ENCODE data around the gene LCE3C.

LCE3C gene

DNA sequence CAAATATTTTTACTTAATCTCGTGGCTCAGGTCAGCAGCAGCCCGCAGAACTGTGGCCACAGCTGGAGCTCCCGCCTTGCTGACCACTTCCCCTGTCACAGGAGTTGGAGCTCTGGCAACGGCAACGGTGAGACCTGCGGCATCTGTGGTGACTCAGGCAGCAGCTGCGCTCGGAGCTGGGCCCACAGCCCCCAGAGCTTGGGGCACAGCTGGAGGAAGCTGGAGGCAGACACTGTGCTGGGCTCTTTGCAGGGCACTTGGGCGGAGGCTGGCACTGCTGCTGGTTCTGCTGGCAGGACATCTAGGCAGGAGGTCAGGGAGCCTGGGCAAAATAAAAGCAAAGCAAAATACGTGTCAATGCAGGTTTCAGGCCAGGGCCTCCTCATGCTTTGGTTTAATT is 22.8 kb downstream of the LCE3C start, which contains the start of gene LCE3A:
LCE3A (minus strand) TSS at position 301 of the 400 bp plus-strand sequence; CDS start at position 301, 0 bp downstream.
- Histone ChIP-seq H4K8ac (ENCODE audit: low read length) (no peak within 1 kb of the TSS), H4K91ac (ENCODE audit: low read length) (no peak within 1 kb of the TSS), H3K14ac (ENCODE audit: low read length in 2 of 2) (no peak within 1 kb of the TSS), H3K79me1 (replicated peaks; ENCODE audit: low read length, poor library complexity, severe bottlenecking) (no peaks in the 10 kb centered on the region), H2BK120ac (ENCODE audit: low read depth, low read length) (no peak within 1 kb of the TSS), H3K27me3 (ENCODE audit: control insufficient read depth in 1 of 2, insufficient read depth in 1 of 2, low read length in 2 of 2) (peaks cover 0 to 10% of the 10 kb centered on the region in 2 experiments), H3K9me3 (ENCODE audit: control insufficient read depth, low read length) (peaks cover 28% of the 10 kb centered on the region), H3K27ac (ENCODE audit: low read length, poor library complexity, severe bottlenecking) (no peak within 1 kb of the TSS), H3K23ac (ENCODE audit: low read length in 2 of 2) (no peak within 1 kb of the TSS), H3K4me1 (ENCODE audit: control insufficient read depth, insufficient read depth, low read depth, low read length) (no peaks in the 10 kb centered on the region), H2AFZ (ENCODE audit: low read depth, low read length) (no peak within 1 kb of the TSS), H3K36me3 (ENCODE audit: control insufficient read depth in 1 of 2, insufficient read depth in 2 of 2, low read depth in 1 of 2, low read length in 2 of 2) (no peaks in the 10 kb centered on the region), H2AK5ac (ENCODE audit: low read length, severe bottlenecking) (no peak within 1 kb of the TSS), H2BK12ac (ENCODE audit: low read length in 2 of 2) (no peak within 1 kb of the TSS), H3K4ac (ENCODE audit: low read depth in 1 of 2, low read length in 2 of 2) (no peak within 1 kb of the TSS), H3K18ac (ENCODE audit: low read depth in 1 of 2, low read length in 2 of 2) (no peak within 1 kb of the TSS), H3K4me2 (ENCODE audit: low read length, poor library complexity, severe bottlenecking) (no peak within 1 kb of the TSS), H3K9ac (ENCODE audit: low read length) (no peak within 1 kb of the TSS), H3K4me3 (ENCODE audit: insufficient read depth in 1 of 2, low read depth in 1 of 2, low read length in 2 of 2) (no peak within 1 kb of the TSS), H2BK5ac (ENCODE audit: low read depth, low read length, poor library complexity, severe bottlenecking) (no peak within 1 kb of the TSS), H2BK15ac (ENCODE audit: low read depth, poor library complexity, severe bottlenecking) (no peak within 1 kb of the TSS)
- DNase-seq = no peak
- WGBS = 77% methylated on average over 10 of the region's 10 CpGs

GRCh38 chr1:152623203-152623844 is 23.3 kb downstream of the LCE3C start:
- no peak overlapping the region for H3K18ac ChIP-seq (ENCODE audit: low read depth in 1 of 2, low read length in 2 of 2)
- peaks cover 23% of the 10 kb centered on the region for H3K9me3 ChIP-seq (ENCODE audit: control insufficient read depth, low read length)
- no peak overlapping the region for H4K8ac ChIP-seq (ENCODE audit: low read length)
- no peak overlapping the region for H2AFZ ChIP-seq (ENCODE audit: low read depth, low read length)
- no peak overlapping the region for H2BK12ac ChIP-seq (ENCODE audit: low read length in 2 of 2)
- H3K4me2 ChIP-seq (ENCODE audit: low read length, poor library complexity, severe bottlenecking) = no peak overlapping the region
- H2BK120ac ChIP-seq (ENCODE audit: low read depth, low read length) = no peak overlapping the region
- H4K91ac ChIP-seq (ENCODE audit: low read length) = no peak overlapping the region
- H3K4me3 ChIP-seq (ENCODE audit: insufficient read depth in 1 of 2, low read depth in 1 of 2, low read length in 2 of 2) = no peak overlapping the region
- H2AK5ac ChIP-seq (ENCODE audit: low read length, severe bottlenecking) = no peak overlapping the region
- H3K4me1 ChIP-seq (ENCODE audit: control insufficient read depth, insufficient read depth, low read depth, low read length) = no peaks in the 10 kb centered on the region
- no peak overlapping the region for H3K27ac ChIP-seq (ENCODE audit: low read length, poor library complexity, severe bottlenecking)
- whole genome bisulfite sequencing = 80% methylated on average over 28 of the region's 29 CpGs
- no peak overlapping the region for H2BK5ac ChIP-seq (ENCODE audit: low read depth, low read length, poor library complexity, severe bottlenecking)
- no peak overlapping the region for H2BK15ac ChIP-seq (ENCODE audit: low read depth, poor library complexity, severe bottlenecking)
- no peak for DNase-seq
- H3K4ac ChIP-seq (ENCODE audit: low read depth in 1 of 2, low read length in 2 of 2) = no peak overlapping the region
- no peak overlapping the region for H3K14ac ChIP-seq (ENCODE audit: low read length in 2 of 2)
- H3K27me3 ChIP-seq (ENCODE audit: control insufficient read depth in 1 of 2, insufficient read depth in 1 of 2, low read length in 2 of 2) = peaks cover 0 to 10% of the 10 kb centered on the region in 2 experiments
- no peak overlapping the region for H3K23ac ChIP-seq (ENCODE audit: low read length in 2 of 2)
- H3K9ac ChIP-seq (ENCODE audit: low read length) = no peak overlapping the region
- H3K36me3 ChIP-seq (ENCODE audit: control insufficient read depth in 1 of 2, insufficient read depth in 2 of 2, low read depth in 1 of 2, low read length in 2 of 2) = no peaks in the 10 kb centered on the region
- no peaks in the 10 kb centered on the region for H3K79me1 ChIP-seq (replicated peaks; ENCODE audit: low read length, poor library complexity, severe bottlenecking)

DNA sequence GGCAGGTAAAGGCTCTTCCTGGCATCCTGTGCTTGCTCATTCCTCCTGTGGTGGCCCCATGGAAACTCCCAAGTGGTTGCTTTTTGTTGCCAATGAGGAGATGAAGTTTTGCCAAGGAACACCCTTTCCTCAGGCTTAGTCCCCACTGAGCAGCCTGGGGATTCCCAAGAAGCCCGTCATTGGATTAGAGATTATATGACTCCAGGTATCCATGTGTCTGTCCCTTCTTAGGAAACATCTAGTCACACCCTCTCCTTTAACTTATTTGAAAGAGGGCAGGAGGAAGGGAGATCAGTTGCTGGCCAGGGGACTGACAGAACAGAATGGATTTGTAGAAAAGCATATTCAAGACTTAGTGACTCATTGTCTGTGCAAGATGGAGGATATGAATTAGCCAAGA is 26.7 kb downstream of the LCE3C start:
- H2AFZ ChIP-seq (ENCODE audit: low read depth, low read length) = no peak overlapping the region
- no peaks in the 10 kb centered on the region for H3K79me1 ChIP-seq (replicated peaks; ENCODE audit: low read length, poor library complexity, severe bottlenecking)
- H3K18ac ChIP-seq (ENCODE audit: low read depth in 1 of 2, low read length in 2 of 2) = no peak overlapping the region
- no peak overlapping the region for H3K4me2 ChIP-seq (ENCODE audit: low read length, poor library complexity, severe bottlenecking)
- WGBS = no CpG with 5 or more reads among the region's 1 CpG
- no peak overlapping the region for H2BK12ac ChIP-seq (ENCODE audit: low read length in 2 of 2)
- no peak overlapping the region for H2BK15ac ChIP-seq (ENCODE audit: low read depth, poor library complexity, severe bottlenecking)
- H4K8ac ChIP-seq (ENCODE audit: low read length) = no peak overlapping the region
- H2BK5ac ChIP-seq (ENCODE audit: low read depth, low read length, poor library complexity, severe bottlenecking) = no peak overlapping the region
- no peak overlapping the region for H3K9ac ChIP-seq (ENCODE audit: low read length)
- H3K27ac ChIP-seq (ENCODE audit: low read length, poor library complexity, severe bottlenecking) = no peak overlapping the region
- H3K36me3 ChIP-seq (ENCODE audit: control insufficient read depth in 1 of 2, insufficient read depth in 2 of 2, low read depth in 1 of 2, low read length in 2 of 2) = no peaks in the 10 kb centered on the region
- H3K4me3 ChIP-seq (ENCODE audit: insufficient read depth in 1 of 2, low read depth in 1 of 2, low read length in 2 of 2) = no peak overlapping the region
- H3K4ac ChIP-seq (ENCODE audit: low read depth in 1 of 2, low read length in 2 of 2) = no peak overlapping the region
- H2AK5ac ChIP-seq (ENCODE audit: low read length, severe bottlenecking) = no peak overlapping the region
- no peak overlapping the region for H2BK120ac ChIP-seq (ENCODE audit: low read depth, low read length)
- no peak overlapping the region for H3K23ac ChIP-seq (ENCODE audit: low read length in 2 of 2)
- no peaks in the 10 kb centered on the region for H3K9me3 ChIP-seq (ENCODE audit: control insufficient read depth, low read length)
- H4K91ac ChIP-seq (ENCODE audit: low read length) = no peak overlapping the region
- no peak for DNase-seq
- H3K4me1 ChIP-seq (ENCODE audit: control insufficient read depth, insufficient read depth, low read depth, low read length) = no peaks in the 10 kb centered on the region
- peaks cover 0 to 10% of the 10 kb centered on the region in 2 experiments for H3K27me3 ChIP-seq (ENCODE audit: control insufficient read depth in 1 of 2, insufficient read depth in 1 of 2, low read length in 2 of 2)
- H3K14ac ChIP-seq (ENCODE audit: low read length in 2 of 2) = no peak overlapping the region

GRCh38 chr1:152630596-152630995 is 30.6 kb downstream of the LCE3C start:
- no peak overlapping the region for H2AFZ ChIP-seq (ENCODE audit: low read depth, low read length)
- H2BK120ac ChIP-seq (ENCODE audit: low read depth, low read length) = no peak overlapping the region
- H2BK12ac ChIP-seq (ENCODE audit: low read length in 2 of 2) = no peak overlapping the region
- H2AK5ac ChIP-seq (ENCODE audit: low read length, severe bottlenecking) = no peak overlapping the region
- no peak overlapping the region for H2BK15ac ChIP-seq (ENCODE audit: low read depth, poor library complexity, severe bottlenecking)
- H3K4me1 ChIP-seq (ENCODE audit: control insufficient read depth, insufficient read depth, low read depth, low read length) = no peaks in the 10 kb centered on the region
- no peak overlapping the region for H3K9ac ChIP-seq (ENCODE audit: low read length)
- H4K8ac ChIP-seq (ENCODE audit: low read length) = no peak overlapping the region
- H3K23ac ChIP-seq (ENCODE audit: low read length in 2 of 2) = no peak overlapping the region
- peaks cover 0 to 10% of the 10 kb centered on the region in 2 experiments for H3K27me3 ChIP-seq (ENCODE audit: control insufficient read depth in 1 of 2, insufficient read depth in 1 of 2, low read length in 2 of 2)
- no peak overlapping the region for H3K27ac ChIP-seq (ENCODE audit: low read length, poor library complexity, severe bottlenecking)
- DNase-seq = no peak
- H4K91ac ChIP-seq (ENCODE audit: low read length) = no peak overlapping the region
- no peaks in the 10 kb centered on the region for H3K36me3 ChIP-seq (ENCODE audit: control insufficient read depth in 1 of 2, insufficient read depth in 2 of 2, low read depth in 1 of 2, low read length in 2 of 2)
- WGBS = 73% methylated on average over 3 of the region's 3 CpGs
- H3K4me3 ChIP-seq (ENCODE audit: insufficient read depth in 1 of 2, low read depth in 1 of 2, low read length in 2 of 2) = no peak overlapping the region
- H3K14ac ChIP-seq (ENCODE audit: low read length in 2 of 2) = no peak overlapping the region
- no peak overlapping the region for H3K4ac ChIP-seq (ENCODE audit: low read depth in 1 of 2, low read length in 2 of 2)
- H3K4me2 ChIP-seq (ENCODE audit: low read length, poor library complexity, severe bottlenecking) = no peak overlapping the region
- H3K9me3 ChIP-seq (ENCODE audit: control insufficient read depth, low read length) = peaks cover 4% of the 10 kb centered on the region
- no peaks in the 10 kb centered on the region for H3K79me1 ChIP-seq (replicated peaks; ENCODE audit: low read length, poor library complexity, severe bottlenecking)
- no peak overlapping the region for H2BK5ac ChIP-seq (ENCODE audit: low read depth, low read length, poor library complexity, severe bottlenecking)
- no peak overlapping the region for H3K18ac ChIP-seq (ENCODE audit: low read depth in 1 of 2, low read length in 2 of 2)
